ENCODE measurements around the gene GJD3.
"Not testable (repeated sequence)": the region's sequence is repeated elsewhere in the genome, so short reads cannot be mapped to it uniquely, and the experiment has no call there.

GJD3 gene

GRCh38 chr17:40364121-40364861 is at the start of gene GJD3:
TSS of gene GJD3 (minus strand) at chr17:40364737. CDS start at chr17:40363815, 922 bp downstream.
- TF ChIP-seq CTCF (conservative IDR thresholded peaks at IDR 0.05) = no peak
- TF ChIP-seq ZFX (IDR thresholded peaks at IDR 0.05) = no peak
- no peak within 1 kb of the TSS for H3K27ac ChIP-seq

- not testable (repeated sequence) for H3K27ac ChIP-seq
Measured at GRCh38 chr17:40414312-40414711, 49.8 kb upstream of the GJD3 start.

- TF ChIP-seq ZFX (IDR thresholded peaks at IDR 0.05) (no peak), CTCF (conservative IDR thresholded peaks at IDR 0.05) (no peak)
- H3K27ac ChIP-seq = no peak overlapping the region
Measured at GRCh38 chr17:40412880-40413279, 48.3 kb upstream of the GJD3 start.

GRCh38 chr17:40411821-40412220 is 47.3 kb upstream of the GJD3 start:
- TF ChIP-seq CTCF (conservative IDR thresholded peaks at IDR 0.05) (no peak), ZFX (IDR thresholded peaks at IDR 0.05) (no peak)
- H3K27ac ChIP-seq = no peak overlapping the region

GRCh38 chr17:40410082-40410481 is 45.5 kb upstream of the GJD3 start:
- no peak overlapping the region for H3K27ac ChIP-seq
- TF ChIP-seq ZFX (IDR thresholded peaks at IDR 0.05) (no peak), CTCF (conservative IDR thresholded peaks at IDR 0.05) (no peak)

GRCh38 chr17:40409540-40409939 is 45.0 kb upstream of the GJD3 start:
- not testable (repeated sequence) for H3K27ac ChIP-seq

- no peak overlapping the region for H3K27ac ChIP-seq
- TF ChIP-seq ZFX (IDR thresholded peaks at IDR 0.05) = no peak
- no peak for TF ChIP-seq CTCF (conservative IDR thresholded peaks at IDR 0.05)
Measured at GRCh38 chr17:40407460-40407859, 42.9 kb upstream of the GJD3 start.

- no peak overlapping the region for H3K27ac ChIP-seq
- TF ChIP-seq ZFX (IDR thresholded peaks at IDR 0.05) = no peak
- TF ChIP-seq CTCF (conservative IDR thresholded peaks at IDR 0.05) = no peak
Measured at GRCh38 chr17:40404003-40404402, 39.5 kb upstream of the GJD3 start.
